Mucosa of rectum (tissue), 2 donors: ENCODE results near the gene GSDMA.
"Not testable (repeated sequence)": the region's sequence is repeated elsewhere in the genome, so short reads cannot be mapped to it uniquely, and the experiment has no call there.

Experiments used
- H3K27ac ChIP-seq, 2 donors: one replicate each; pipeline ENCODE4 v1.7.0; 2013; ENCODE audit warnings: inconsistent platforms in 2 of 2, low read depth in 2 of 2, low read length in 2 of 2
- H3K27me3 ChIP-seq, 2 donors: one replicate each; pipeline ENCODE4 v1.7.0; 2013; ENCODE audit warnings: low read length in 2 of 2; ENCODE audit not compliant: control insufficient read depth in 2 of 2, insufficient read depth in 2 of 2
- H3K36me3 ChIP-seq, 2 donors: one replicate each; pipeline ENCODE4 v1.7.0; 2013; ENCODE audit warnings: low read length in 2 of 2; ENCODE audit not compliant: control insufficient read depth in 2 of 2, insufficient read depth in 2 of 2
- H3K4me1 ChIP-seq, 2 donors: one replicate each; pipeline ENCODE4 v1.7.0; 2013; ENCODE audit warnings: low read length in 2 of 2, mild to moderate bottlenecking in 1 of 2; ENCODE audit not compliant: control insufficient read depth in 2 of 2, insufficient read depth in 2 of 2
- H3K4me3 ChIP-seq, 2 donors: one replicate each; pipeline ENCODE4 v1.7.0; 2013; ENCODE audit warnings: low read length in 2 of 2
- H3K9ac ChIP-seq, 2 donors: one replicate each; pipeline ENCODE4 v1.7.0; 2013; ENCODE audit warnings: low read length in 2 of 2, low read depth in 1 of 2, mild to moderate bottlenecking in 1 of 2
- H3K9me3 ChIP-seq, 2 donors: one replicate each; pipeline ENCODE4 v1.7.0; 2013; ENCODE audit warnings: low read length in 2 of 2; ENCODE audit not compliant: control insufficient read depth in 2 of 2
- donor health status: healthy.
- donor health status: Normal muscosa, but diverticular disease.

The GSDMA gene

DNA sequence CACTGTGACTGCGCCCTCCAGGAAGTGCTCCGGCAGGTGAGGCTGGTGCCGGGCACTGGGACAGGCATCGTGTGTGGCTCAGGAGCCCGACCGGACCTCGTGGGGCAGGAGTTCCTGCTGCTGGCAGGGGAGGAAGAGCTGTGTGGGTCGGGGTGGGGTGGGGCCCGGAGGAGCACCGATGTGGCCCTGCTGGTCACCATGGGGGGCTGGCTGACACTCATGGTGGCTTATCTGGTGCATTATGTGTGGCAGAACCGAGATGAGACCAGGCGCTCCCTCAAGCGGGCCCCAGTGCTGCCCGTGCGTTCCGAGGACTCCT is 18.5 kb upstream of the GSDMA start:
- H3K27me3 ChIP-seq, result no peaks in the 10 kb centered on the region
- no peaks in the 10 kb centered on the region for H3K9me3 ChIP-seq
- H3K36me3 ChIP-seq, result no peaks in the 10 kb centered on the region
- H3K4me3 ChIP-seq, result no peak overlapping the region
- H3K27ac ChIP-seq, result no peak overlapping the region
- no peak overlapping the region for H3K9ac ChIP-seq
- H3K4me1 ChIP-seq, result peaks cover 2 to 3% of the 10 kb centered on the region in 2 donors

DNA sequence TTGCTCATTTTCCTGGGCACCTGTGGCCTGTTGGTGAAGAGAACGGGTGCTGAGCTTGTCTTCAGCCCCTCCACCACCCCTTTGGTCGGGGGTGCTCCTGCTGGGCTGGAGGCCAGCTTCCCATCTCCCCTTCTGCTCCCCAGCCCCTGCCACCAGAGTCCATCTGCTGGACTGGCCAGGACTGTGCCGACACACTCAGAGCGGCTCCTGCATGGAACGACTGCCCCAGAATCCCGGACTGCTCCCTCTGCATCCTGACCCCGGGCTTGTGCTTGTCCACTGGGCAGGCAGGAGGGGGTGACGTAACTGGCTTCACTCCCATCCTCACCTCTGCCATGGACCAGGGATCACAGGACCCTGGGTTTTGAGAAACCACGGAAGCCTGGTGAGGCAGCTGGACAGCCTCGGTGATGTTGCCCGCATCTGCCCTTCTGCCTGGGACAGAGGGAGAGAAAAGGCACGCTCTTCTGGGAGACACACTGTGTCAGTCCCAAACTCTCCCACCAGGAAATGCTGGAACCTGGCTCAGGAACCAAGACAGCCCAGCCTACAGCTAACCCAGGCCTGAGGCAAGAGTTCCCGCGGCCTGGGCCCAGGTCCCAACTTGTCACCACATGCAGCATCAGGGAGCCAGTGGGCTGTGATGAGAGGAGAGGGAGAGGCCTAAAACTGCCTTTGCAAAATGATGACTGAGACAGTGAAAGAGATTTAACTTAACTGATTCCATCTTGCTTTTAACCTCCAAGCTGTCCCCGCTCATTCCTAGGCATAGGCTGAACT is 16.1 kb upstream of the GSDMA start:
- H3K4me3 ChIP-seq, result no peak overlapping the region
- H3K36me3 ChIP-seq, result no peaks in the 10 kb centered on the region

DNA sequence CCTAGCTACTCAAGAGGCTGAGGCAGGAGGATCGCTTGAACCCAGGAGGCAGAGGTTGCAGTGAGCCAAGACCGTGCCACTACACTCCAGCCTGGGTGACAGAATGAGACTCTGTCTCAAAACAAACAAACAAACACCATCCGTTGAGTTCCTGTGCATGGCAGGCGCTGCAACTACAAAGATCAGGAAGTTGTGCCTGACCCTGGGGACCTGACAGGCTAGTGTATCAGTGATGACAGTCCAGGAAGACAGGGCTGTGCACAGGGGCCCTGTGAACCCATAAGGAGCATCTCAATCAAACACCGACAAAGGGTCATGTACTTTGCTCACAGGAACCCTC is 14.3 kb upstream of the GSDMA start:
- not testable (repeated sequence) for H3K4me3 ChIP-seq, H3K27ac ChIP-seq, H3K36me3 ChIP-seq, H3K9ac ChIP-seq, H3K9me3 ChIP-seq, H3K27me3 ChIP-seq
- H3K4me1 ChIP-seq, result peaks cover 9 to 11% of the 10 kb centered on the region in 2 donors

More for the DNA sequence above, 16.1 kb upstream of the GSDMA start:
- Histone ChIP-seq H3K27me3 (no peaks in the 10 kb centered on the region), H3K4me1 (peaks cover 2 to 3% of the 10 kb centered on the region in 2 donors), H3K9me3 (no peaks in the 10 kb centered on the region), H3K9ac (no peak overlapping the region), H3K27ac (no peak overlapping the region)

DNA sequence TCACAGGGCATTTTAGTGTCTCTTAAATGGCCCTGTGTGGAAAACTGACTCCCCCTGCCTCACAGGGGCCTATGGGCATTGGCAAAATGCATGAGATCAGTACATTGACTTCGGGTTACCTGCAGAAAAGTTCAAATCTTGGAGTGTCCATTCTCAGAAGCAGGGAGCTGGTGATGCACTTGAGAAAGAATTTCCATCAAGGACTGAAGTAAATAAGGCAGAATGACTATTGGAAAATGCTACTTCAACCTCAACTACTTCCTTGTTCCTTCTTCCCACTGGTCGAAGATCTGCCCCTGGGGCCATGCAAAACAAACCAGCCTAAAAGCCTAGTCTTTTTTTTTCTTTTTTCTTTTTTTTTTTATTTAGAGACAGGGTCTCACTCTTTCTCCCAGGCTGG is 13.8 kb upstream of the GSDMA start:
- H3K4me1 ChIP-seq, result peaks cover 11 to 13% of the 10 kb centered on the region in 2 donors
- H3K9me3 ChIP-seq, result no peaks in the 10 kb centered on the region
- H3K27ac ChIP-seq, result no peak overlapping the region
- H3K36me3 ChIP-seq, result no peaks in the 10 kb centered on the region
- H3K4me3 ChIP-seq, result no peak overlapping the region
- H3K9ac ChIP-seq, result no peak overlapping the region
- H3K27me3 ChIP-seq, result no peaks in the 10 kb centered on the region

DNA sequence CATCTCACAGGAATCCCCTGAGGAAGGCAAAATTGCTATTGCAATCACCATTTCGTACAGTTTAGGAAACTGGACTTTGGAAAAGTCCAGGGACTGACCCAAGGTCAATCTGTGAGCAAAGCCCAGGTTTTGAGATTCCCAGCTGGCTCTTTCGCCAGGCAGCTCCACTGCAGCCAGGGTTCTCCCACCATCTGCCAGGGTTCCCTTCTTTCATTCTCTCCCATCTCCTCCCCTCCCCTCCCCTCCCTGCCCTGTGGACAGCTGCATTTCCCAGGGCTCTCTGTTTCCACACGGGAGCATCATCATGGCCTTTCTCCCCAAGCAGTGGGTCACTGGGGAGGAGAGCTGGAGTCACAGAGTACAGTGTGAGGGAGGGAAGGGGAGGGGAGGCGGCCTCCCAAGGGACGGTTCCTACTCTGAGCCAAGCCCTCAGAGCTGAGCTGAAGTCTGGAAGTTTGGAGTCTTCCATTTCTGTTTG is 11.9 kb upstream of the GSDMA start:
- peaks cover 11 to 13% of the 10 kb centered on the region in 2 donors for H3K4me1 ChIP-seq
- H3K9ac ChIP-seq, result no peak overlapping the region
- no peak overlapping the region for H3K4me3 ChIP-seq
- no peaks in the 10 kb centered on the region for H3K27me3 ChIP-seq
- H3K27ac ChIP-seq, result no peak overlapping the region
- no peaks in the 10 kb centered on the region for H3K9me3 ChIP-seq
- H3K36me3 ChIP-seq, result no peaks in the 10 kb centered on the region

DNA sequence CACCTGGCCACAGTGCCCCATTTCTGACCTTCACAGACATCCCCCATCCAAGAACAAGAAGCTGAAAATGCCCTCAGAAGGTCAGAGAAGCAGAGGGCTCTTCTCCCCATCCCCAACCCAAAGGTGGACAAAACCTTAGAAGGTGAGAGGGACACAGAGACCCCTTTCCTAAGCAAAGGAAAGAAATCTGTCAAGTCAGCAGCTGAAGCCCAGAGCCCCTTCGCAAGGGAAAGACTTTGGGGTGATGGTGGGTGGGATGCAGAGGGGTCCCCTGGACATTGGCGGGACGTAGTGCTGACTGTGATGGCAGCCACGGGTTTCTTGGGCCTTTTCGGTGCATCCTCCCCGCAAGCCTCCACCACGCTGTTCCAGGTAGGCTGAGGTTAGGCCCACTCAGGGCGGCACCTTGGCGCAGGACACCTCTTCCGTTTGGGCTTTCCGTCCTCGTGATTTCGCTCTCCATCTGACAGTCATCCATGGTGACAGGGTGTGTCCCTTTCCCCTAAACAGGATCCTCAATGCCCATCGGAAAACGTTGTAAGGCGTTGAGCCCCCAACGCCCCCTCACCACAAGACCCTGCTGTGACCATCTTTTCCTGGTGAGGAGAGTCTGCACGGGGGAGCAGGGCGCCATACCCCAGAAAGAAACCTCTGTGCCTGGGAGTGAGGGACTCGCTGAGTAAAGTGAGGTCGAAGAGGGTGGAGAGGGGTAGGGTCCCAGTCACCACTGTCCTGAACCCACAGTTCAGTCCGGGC is 10.7 kb upstream of the GSDMA start:
- peak overlapping the region; percentile 60 to 79 for H3K9ac ChIP-seq
- peak overlapping the region; percentile 72 to 75 for H3K4me3 ChIP-seq
- no peaks in the 10 kb centered on the region for H3K27me3 ChIP-seq
- peak overlapping the region; percentile 19 to 67 for H3K27ac ChIP-seq
- no peaks in the 10 kb centered on the region for H3K36me3 ChIP-seq
- no peaks in the 10 kb centered on the region for H3K9me3 ChIP-seq
- peaks cover 11 to 13% of the 10 kb centered on the region in 2 donors for H3K4me1 ChIP-seq

DNA sequence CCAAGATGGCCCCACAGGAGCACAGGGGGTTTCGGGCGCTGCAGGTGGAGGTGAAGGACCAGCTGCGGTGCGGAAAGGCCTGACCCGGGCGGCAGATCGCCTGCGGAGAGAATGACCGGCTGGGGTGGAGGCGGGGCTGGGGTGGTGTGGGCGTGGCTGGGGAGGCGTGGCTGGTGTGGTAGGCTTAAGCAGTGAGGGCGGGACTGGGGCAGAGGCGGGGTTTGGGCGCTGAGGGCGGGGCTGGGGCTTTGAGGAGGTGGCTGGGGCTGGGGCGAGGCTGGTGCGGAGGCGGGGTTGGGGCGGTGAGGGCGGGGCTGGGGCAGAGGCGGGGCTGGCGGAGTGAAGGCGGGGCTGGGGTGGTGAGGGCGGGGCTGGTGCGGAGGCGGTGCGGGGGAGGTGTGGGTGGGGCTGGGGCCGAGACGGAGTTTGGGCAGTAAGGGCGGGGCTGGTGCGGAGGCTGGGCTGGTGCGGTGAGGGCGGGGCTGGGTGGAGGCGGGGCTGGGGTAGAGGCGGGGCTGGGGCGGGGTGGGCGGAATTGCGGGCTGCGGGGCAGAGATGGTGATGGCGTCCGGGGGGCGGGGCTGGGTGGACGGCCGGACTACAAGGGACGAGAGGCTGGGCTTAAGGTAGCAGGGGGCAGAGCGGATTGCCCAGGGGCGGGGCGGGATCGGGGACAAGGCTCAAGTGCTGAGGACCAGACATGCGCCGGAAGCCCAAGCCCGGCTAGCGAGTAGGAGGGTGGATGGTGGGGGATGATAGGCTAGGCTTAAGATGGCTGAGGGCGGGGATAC is 9.9 kb upstream of the GSDMA start:
- Histone ChIP-seq H3K9ac (peak overlapping the region; percentile 60 to 79), H3K27ac (peak overlapping the region; percentile 30 to 67)

DNA sequence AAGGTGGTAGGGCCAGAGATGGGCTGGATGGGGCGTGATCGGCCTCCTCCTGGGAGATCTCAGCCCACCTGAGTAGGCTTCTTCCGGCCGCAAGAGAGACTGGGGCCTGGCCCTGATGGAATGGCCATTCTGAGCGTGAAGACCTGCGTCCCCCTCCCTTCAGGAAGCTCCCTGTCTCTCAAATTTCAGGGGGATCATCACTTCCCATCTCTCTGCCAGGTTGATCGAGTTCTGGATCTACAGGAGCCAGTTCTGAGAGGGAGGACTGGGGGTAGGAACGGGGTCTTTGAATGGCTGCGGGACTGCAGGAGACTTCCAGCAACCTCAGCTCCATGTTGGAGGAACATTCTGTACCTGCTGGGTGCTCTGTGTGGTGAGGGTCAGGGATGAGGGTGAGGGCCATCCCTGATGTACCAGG is 9.3 kb upstream of the GSDMA start:
- H3K27ac ChIP-seq, result peak overlapping the region; percentile 30 to 52
- H3K9me3 ChIP-seq, result no peaks in the 10 kb centered on the region
- no peaks in the 10 kb centered on the region for H3K27me3 ChIP-seq
- peak overlapping the region; percentile 44 to 70 for H3K4me3 ChIP-seq
- H3K4me1 ChIP-seq, result peaks cover 11 to 13% of the 10 kb centered on the region in 2 donors
- no peak overlapping the region for H3K9ac ChIP-seq
- H3K36me3 ChIP-seq, result no peaks in the 10 kb centered on the region

More for the DNA sequence above, 9.9 kb upstream of the GSDMA start:
- H3K4me3 ChIP-seq, result peak overlapping the region; percentile 72 to 75
- H3K27me3 ChIP-seq, result no peaks in the 10 kb centered on the region
- H3K9me3 ChIP-seq, result no peaks in the 10 kb centered on the region
- peaks cover 11 to 13% of the 10 kb centered on the region in 2 donors for H3K4me1 ChIP-seq
- H3K36me3 ChIP-seq, result no peaks in the 10 kb centered on the region

DNA sequence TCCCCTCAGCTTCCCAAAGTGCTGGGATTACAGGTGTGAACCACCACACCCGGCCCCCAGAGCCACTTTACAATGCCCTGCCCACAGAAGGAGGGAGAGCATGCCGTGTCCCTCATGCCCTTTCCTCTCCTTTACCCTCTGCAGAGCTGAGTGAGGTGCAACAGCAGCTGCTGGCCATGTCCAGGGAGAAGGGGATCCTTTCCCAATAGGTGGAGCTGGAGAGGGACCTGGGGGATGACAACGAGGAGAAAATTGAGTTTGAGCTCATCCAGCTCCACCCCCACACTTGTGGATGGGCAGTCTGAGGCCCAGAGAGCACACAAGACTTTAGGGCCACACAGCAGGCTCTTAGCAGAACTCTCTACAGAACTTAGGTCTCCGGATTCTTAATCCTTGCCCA is 7.9 kb upstream of the GSDMA start:
- no peaks in the 10 kb centered on the region for H3K36me3 ChIP-seq
- no peak overlapping the region for H3K27ac ChIP-seq
- H3K4me3 ChIP-seq, result no peak overlapping the region
- peaks cover 8 to 11% of the 10 kb centered on the region in 2 donors for H3K4me1 ChIP-seq
- H3K9ac ChIP-seq, result no peak overlapping the region
- no peaks in the 10 kb centered on the region for H3K27me3 ChIP-seq
- H3K9me3 ChIP-seq, result no peaks in the 10 kb centered on the region
